ENCODE results near the gene FMN2.

- TF ChIP-seq GABPA (IDR thresholded peaks at IDR 0.05; ENCODE audit: low read depth) (no peak), CTCF (IDR thresholded peaks at IDR 0.05; ENCODE audit: insufficient read depth, low read length) (no peak), POLR2AphosphoS5 (IDR thresholded peaks at IDR 0.05; ENCODE audit: low read depth) (no peak), REST (IDR thresholded peaks at IDR 0.05; ENCODE audit: insufficient replicate concordance, low read depth) (no peak), SPI1 (IDR thresholded peaks at IDR 0.05; ENCODE audit: borderline replicate concordance, low read depth) (no peak)
Measured at GRCh38 chr1:240424740-240425464, 333.2 kb downstream of the FMN2 start.
